Sciatic nerve (tissue), 2 donors: Measurements from ENCODE around the gene CNNM4. TPM values are rescaled to one million over a fixed set of nuclear protein-coding genes. Genes with fewer than 3 reads are reported as not detected.

ENCODE experiments used
- ATAC-seq: fragments of 200-7000 bp; cut with Tn5 transposase; one replicate; pipeline ENCODE4 v1.9.1; 2020; ENCODE audit warnings: mild to moderate bottlenecking, moderate library complexity
- DNase-seq: peaks from one replicate; pipeline ENCODE4 v3.0.0-alpha.2; 2020; ENCODE audit warnings: low spot score
- intact Hi-C: fragments of 100-400 bp; cut with DNase I; formaldehyde crosslinking; loops from one replicate; pipeline ENCODE4 v1.14.2; 2022
- total RNA-seq: library from RNA; stranded (reverse); fragmentation: NEBNext Ultra II Directional; extraction: Animal tissue kit (Norgen Biotek cat#: 25700); gene quantifications from one replicate; pipeline ENCODE4 v1.2.1, GENCODE V29; 2021
- donor health status: DM: no; HTN: no; CAD: no.
- donor health status: DM: no; HTN: no; CAD: no.

The CNNM4 gene
- total RNA-seq, 1 donor from 2014 or later: 13.9 TPM

DNA sequence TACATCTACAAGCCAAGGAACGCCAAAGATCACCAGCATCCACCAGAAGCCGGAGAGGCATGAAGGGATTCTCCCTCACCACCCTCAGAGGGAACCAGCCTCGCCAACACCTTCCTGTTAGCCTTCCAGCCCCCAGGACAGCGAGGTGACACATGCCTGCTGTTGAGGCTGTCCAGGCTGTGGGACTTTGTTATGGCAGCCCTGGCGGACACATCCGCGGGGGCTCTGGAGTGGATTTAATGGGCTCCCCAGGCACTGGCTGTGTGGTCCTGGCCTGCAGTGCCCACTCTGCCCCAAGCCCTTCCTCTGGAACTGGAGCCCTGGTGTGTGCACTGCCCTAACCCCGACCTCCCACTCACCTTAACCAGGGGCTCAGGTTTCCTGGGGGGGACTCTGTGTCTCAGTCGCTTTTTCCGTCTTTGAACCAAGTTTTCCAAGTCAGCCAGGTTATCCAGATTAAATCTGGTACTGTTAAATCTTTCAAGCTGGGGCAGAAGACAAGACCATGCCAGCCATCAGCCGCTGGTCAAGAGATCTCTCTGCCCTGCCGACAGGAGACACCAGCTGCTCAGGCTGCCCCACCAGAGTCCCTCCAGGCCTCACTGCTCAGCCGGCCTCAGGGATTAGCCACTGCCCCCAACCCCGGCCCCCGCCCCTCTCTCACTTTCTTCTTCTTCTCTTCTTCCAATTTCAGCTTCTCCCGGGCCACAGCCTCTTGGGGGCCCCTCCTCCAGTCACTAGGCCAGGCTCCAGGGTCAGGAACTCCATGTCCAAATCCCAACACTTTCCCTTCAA is 81.2 kb downstream of the CNNM4 start:
- no peak for ATAC-seq
- intact Hi-C loops: no loop called here
- DNase-seq: no peak

DNA sequence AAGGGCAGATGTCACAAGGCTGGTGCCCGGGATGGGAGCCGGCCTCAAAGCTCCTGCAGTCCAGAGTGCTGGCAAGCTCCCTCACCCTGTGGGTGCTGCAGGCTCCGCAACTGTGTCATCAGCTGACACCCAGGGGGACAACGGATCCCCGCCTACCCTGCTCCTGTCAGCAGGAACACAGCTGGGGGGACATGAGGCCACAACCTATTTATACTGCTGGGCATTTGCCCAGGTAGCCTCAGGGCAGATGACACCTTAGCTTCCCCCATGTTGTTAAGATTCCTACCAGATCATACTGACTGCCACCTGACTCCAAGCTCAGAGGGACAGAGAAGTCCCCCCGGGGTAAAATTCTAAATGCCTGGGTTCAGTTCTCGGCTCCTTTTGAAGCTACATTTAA is 81.9 kb downstream of the CNNM4 start:
- no peak for ATAC-seq
- no peak for DNase-seq
- intact Hi-C loops: no loop called here

DNA sequence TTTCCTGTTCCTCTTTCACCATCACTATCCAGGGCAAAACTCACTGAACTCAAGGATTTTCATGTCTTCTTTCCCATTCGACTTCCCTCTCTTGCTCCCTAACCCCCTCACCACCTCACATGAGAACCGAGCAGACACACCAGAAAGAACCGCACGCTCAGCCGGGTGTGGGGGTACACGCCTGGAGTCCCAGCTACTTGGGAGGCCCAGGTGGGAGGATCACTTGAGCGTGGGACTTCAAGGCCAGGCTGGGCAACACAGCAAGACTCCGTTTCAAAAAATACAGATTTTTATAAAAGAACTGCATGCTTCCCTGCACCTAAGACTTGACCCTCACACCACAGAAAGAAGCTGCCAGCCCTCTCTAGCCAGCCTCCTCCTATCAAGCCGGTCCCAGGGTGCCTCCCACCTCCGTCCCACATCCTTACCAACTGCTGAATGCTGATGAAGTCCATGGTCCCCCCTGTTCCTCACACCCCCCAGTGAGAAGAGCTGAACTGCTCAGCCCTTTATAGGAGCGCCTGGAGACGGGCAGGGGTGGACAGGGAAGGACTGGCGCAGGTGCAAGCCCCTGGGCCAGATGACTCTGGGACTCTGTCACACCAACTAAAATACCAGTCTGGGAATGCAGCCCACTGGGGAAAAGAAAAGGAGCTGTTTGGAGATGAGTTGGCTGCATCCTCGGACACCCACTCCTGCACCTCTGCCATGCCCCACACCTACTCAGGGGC is 83.0 kb downstream of the CNNM4 start, which contains the start of gene ANKRD23:
Gene ANKRD23, minus strand, starts transcription at position 484 of the 731 bp plus-strand sequence. Its CDS starts 29 bp downstream, at position 455.
- ATAC-seq (no peak), DNase-seq (no peak)
- intact Hi-C loops: no loop called here

DNA sequence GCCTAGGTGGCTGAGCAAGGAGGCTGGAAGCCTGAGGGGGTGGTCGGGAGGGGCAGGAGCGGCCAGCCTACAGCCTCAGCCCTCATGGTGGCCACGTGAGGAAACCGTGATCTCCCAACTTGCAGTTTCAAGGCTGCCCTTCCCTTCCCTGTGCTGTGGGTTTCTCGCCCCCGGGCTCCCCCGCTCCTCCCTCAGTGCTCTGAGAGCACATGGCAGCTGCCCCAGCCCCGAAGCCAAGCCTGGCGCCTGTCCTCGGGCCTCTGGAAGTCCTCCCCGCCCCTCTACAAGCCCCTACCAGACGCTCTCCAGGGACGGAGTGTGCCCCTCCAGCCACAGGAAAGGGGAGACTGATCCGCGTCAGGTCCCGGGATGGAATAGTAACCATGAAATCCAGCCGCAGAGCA is 83.7 kb downstream of the CNNM4 start:
- no peak for ATAC-seq
- intact Hi-C loops: no loop called here
- DNase-seq: no peak

DNA sequence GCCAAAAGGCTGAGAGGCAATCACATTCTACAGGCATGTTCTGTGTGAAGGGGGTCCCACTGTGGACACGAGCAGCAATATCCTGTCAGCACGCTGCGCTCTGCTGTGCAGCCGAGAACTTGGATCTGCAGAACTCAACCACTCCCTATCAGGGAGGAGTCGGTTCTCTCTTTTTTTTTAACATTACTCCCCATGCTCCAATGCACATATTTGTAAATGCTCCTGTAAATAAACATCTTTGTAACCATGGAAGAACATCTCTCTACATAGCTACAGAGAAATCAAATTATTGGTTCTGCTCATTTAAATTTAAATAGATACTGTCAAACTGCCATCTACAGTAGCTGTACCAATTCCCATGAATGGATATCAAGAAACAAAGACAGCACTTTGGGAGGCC is 86.1 kb downstream of the CNNM4 start:
- intact Hi-C loops: no loop called here
- DNase-seq: no peak
- no peak for ATAC-seq

DNA sequence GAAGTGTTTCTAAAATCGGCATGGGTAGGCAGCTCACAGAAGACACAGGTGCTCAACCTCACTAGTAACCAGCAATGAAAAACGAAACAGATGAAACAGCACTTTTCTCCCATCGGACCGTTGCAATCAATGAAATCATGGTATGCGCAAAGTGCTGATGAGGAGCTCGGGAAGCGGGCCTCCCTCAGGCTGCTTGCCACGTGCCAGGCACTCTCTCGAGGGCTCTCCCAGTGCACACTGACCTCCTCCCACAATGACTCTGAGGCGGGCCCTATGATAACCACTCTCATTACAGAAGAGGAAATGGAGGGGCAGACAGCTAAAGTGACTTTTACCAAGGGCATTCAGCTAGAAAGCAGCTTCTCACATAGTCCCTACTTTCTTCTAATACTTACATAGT is 86.9 kb downstream of the CNNM4 start:
- DNase-seq (no peak), ATAC-seq (peak; percentile 50)
- intact Hi-C loops: no loop called here

DNA sequence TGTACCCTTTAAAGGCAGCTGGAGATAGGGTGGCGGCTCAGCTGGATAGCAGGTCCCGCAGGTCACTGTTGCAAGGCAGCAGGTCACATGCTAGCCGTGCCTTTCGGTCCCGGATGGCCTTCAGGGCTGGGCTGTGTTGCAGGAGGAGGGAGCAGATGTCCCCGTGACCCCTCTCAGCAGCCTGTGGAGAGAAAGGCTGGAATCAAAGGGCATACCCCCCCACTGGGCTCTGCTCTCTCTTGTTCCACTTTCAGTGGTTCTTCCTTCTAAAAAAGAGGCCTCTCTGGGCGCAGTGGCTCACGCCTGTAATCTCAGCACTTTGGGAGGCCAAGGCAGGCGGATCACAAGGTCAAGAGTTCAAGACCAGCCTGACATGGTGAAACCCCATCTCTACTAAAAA is 87.6 kb downstream of the CNNM4 start:
- no peak for DNase-seq
- intact Hi-C loops: no loop called here
- peak; percentile 79 for ATAC-seq

DNA sequence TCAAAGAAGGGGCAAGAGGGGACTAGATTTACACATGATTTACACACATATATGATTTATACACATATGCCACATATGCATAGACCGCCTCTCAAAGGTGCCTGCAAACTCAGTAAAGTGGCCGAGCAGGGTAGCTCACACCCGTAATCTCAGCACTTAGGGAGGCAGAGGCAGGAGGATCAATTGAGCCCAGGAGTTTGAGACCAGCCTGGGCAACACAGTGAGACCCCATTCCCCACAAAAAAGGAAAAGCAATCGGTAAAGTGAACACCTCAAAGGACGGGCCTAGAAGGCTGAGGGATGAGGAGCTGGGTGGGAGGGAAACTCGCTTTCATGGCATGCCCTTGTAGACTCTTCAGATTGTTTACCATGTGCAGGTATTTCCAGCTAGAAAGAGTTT is 92.0 kb downstream of the CNNM4 start:
- ATAC-seq (no peak), DNase-seq (no peak)
- intact Hi-C loops: no loop called here

DNA sequence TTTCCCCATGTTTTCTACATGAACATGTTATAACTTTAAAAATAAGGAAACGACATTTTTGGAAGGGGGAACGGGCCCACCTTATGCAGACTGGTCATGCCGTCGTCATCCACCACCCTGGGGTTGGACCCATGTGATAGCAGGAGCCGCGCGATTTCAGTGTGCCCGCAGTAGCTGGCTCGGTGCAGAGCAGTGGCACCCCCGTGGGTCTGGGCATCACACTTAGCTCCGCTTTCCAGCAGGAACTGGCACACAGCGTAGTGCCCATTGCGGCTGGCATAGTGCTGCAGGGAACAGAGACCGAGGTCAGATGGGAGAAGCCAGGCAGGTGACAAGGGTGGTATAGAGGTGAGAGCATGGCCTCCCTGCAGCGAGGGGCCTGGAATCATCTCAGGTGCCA is 92.6 kb downstream of the CNNM4 start:
- intact Hi-C loops: no loop called here
- DNase-seq (no peak), ATAC-seq (no peak)

DNA sequence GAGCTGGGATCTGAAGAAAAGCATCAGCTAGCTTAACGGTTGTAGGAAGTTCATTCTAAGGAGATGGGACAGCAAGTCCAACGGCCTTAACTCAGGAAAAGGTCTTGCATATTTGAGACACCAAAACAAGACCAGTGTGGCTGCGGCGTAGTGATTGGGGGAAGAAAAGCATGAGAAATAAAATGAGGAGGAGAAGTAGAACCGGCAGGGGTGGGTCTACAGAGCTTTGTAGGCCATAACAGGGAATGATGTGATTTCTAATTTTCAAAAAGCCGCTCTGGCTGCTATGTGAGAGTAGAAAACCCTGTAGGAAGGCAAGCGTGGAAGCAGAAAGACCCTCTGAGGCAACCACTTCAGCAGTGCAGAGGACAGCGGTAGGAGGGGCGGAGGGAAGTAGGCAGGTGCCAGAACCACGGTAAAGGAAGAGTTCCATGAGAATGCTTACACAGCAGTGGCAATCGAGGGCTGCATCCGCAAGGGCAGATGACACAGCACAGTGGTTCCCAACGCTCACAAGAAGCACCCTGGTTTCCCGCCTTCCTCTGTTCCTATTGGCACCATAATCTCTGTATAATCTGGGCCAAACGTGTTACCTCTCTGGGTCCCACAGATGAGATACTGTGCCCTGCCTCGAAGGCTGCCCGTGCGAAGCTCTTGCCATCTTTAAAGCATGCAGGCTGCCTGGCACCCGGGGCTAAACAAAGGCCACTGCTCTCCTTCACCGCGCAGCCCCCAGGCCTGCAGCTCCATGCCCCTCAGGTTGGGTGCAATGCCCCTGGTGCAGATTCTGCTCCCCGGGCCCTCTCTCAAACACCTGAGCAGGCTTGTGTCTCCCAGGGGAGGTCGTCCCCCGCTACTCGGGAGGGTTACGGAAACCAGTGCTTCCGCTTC is 96.3 kb downstream of the CNNM4 start:
- DNase-seq (peak; percentile 77), ATAC-seq (no peak)
- intact Hi-C loops: no loop called here

DNA sequence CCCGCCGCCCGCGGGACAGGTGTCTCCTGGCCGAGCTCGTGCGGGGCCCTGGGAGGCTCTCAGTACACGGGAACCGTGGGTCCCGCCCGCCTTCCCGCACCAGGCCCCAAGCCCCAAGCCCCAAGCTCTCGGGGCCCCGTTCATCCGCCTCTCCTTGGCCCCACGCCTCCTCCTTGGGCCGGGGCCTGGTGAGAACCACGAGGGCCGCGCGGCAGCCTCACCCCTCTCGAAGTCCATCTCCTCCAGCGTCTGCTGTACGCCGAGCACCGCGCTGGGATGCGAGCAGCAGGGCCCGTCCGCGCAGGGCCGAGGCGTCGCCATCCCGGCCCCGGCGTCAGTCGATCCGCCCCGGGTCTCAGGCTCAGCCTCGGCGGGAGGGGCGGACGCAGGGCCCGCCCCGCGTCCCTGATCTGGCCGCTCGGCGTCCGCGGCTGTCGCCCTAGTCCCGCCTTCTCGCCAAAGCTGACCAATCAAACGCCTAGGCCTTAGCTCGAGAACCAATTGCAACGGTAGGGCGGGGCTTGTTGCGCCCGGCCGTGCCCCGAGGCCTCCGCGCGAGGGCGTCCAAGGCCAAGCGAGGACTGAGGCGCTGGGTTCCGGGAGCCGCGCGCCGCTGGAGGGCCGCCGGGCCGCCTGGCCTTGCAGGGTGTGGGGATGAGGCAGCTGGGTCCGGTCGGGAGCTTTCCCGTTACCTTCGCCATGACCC is 97.1 kb downstream of the CNNM4 start, which contains the start of gene ANKRD39:
Gene ANKRD39, minus strand, starts transcription at position 350 of the 706 bp plus-strand sequence. Its CDS starts 29 bp downstream, at position 321.
- DNase-seq: peak; percentile 99
- peak; percentile 94 for ATAC-seq
- intact Hi-C loops: no loop called here

DNA sequence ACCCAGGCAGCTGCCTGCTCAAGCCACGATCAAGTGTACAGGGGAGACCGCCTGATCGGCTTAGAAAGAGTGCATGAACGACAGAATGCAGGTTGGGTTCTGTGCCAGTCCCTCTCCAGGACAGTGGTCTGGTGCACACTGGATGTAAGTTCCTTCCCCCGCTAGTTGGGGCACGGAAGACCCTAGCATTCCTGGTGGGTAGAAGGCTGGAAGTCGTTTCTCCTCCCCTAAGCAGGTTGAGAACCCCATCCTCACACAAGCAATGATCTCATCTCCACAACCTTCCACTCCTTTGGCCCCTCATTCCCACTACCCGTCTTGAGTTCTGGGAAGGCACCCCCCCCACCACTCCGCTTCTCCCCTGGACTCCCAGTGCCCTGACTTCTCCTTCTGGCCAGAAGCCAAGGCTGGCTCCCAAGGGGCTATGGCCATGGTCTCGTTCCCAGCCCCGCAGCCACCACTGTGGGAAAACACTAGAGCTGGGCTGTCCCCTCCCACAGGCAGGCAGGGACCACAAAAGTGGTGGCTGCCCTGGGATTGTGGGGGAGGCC is 98.5 kb downstream of the CNNM4 start:
- intact Hi-C loops: no loop called here
- DNase-seq: peak; percentile 83

DNA sequence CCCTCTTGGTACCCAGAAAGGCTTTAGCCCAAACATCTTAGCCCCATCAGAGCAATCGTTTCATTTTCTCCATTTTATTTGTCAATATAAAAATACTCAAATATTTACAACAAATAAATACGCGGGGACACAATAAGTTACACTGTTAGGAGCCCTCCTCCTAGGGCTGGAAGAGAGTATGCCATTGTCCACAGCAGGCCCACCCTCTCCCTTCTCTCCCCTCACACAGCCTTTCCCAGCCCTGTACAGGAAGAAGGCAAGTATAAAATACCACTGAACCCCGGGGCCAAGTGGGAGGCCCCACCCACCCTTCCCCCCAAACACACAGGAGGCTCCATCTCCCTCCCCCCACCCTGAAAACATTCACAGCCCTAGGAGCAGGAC is 99.0 kb downstream of the CNNM4 start:
- intact Hi-C loops: loop anchor here (10.0 kb wide), 1 partner anchor 45 kb away; the partner anchor contains the start of gene CNNM3
- DNase-seq: no peak
- ATAC-seq: no peak

More for the DNA sequence above, 98.5 kb downstream of the CNNM4 start:
- peak; percentile 3 for ATAC-seq

DNA sequence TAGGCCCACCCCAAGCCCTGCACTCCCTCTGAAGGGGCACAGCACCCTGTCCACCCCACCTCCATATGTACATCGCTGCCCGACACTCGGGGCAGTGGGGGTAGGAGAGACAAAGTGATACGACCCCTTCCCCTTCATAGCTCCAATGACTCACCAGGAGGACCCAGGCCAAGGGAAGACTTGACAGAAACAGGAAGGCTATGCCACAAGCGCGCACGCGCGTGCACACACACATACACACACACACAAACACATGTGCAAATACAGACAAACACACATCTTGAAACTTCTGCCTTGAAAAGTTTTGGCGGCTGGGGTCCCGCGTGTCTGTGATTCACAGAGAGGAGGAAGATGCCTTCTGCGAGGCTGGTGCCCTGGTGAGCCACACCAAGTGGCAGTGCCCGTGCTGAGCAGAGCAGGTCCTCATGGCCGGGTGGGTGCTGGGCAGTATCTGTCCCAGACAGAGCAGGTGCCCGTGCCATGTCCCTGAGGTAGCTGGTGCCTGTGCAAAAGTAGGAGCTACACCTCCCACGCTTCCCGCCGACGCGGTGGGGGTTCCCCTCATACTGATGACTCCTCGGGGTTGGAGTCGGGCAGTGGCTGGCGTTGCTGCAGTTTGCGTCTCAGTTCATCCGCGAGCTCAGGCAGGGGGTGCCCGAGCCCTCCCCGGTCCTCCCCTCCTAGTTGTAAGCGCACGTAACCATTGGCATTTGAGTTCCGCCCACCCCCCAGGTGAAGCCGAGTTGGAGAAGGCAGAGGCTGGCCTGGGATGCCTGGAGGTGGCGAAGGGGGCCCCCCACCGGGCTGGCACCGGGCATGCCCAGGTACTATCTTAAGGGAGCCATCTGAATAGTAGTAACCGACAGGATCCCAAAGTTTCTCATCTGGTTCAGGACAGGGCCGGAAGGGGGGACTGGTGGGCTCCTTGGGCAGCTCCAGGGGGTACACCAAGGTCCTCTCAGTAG is 99.6 kb downstream of the CNNM4 start:
- ATAC-seq (no peak), DNase-seq (no peak)
- intact Hi-C loops: loop anchor here (10.0 kb wide), 1 partner anchor 46 kb away; the partner anchor contains the start of gene CNNM3

DNA sequence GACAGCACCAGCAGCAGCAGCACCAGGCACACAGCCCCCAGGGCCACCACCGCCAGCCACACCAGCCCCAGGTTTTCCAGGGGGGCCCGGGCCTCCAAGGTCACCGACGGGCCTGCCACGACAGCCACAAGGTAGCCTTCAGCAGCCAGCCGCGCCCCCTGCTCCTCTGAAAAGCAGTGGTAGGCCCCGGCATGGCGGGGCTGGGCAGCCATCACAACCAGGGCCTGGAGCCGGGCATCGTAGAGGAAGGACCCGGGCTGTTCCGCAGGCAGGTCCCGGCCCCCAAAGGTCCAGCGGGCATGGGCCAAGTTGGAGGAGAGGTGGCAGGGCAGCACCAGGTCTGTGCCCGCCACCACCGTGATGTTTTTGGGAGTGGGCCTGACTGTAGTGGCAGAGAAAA is 100.4 kb downstream of the CNNM4 start:
- DNase-seq: no peak
- intact Hi-C loops: loop anchor here (10.0 kb wide), 1 partner anchor 46 kb away; the partner anchor contains the start of gene CNNM3
- no peak for ATAC-seq
